ENCODE measurements around the gene CXCR3. TPM values are rescaled to one million over a fixed set of nuclear protein-coding genes. Genes with fewer than 3 reads are reported as not detected.

The CXCR3 gene
- total and polyA plus RNA-seq, 10 of the 15 experiments (the other 5 are each of a cell fraction or from before 2014, with no cell fraction given): 1.4 to 48.2 (median 15.7) TPM

GRCh38 chrX:71606536-71607216, 11.6 kb downstream of the CXCR3 start:
- ChIA-PET CTCF (interaction anchor here (1.1 to 1.7 kb wide), 3 partner anchors 36 to 46 kb away, joined by 3 to 9 read pairs (median 3); no protein-coding TSS in a partner anchor), POLR2A (interaction anchor here (0.5 kb wide), 1 partner anchor 207 kb away, joined by 6 read pairs; no protein-coding TSS in a partner anchor), RAD21 (ENCODE audit: unreplicated experiment) (no interaction called here), SMC1A (ENCODE audit: uncharacterized antibody, unreplicated experiment) (interaction anchor here (0.8 to 1.2 kb wide), 4 partner anchors 9 to 176 kb away, joined by 3 read pairs; partner anchors contain the start of gene CXCR3)
- H3K4me3 ChIP-seq: no peak overlapping the region
- H3K9me3 ChIP-seq (replicated peaks; ENCODE audit: control insufficient read depth, insufficient read depth, low read length): no peaks in the 10 kb centered on the region; the same call in 2 of the 3 replicates
- H3K9ac ChIP-seq (ENCODE audit: control insufficient read depth, insufficient read depth, low read length): no peak overlapping the region
- H3K4me2 ChIP-seq (ENCODE audit: control insufficient read depth, insufficient read depth): no peak overlapping the region
- BruUV-seq (replicated peaks): no TSS peak
- 39% methylated on average over 9 of the region's 9 CpGs for WGBS (ENCODE audit: insufficient coverage, insufficient replicate concordance, low lambda C conversion rate, missing lambda C conversion rate)
- no peak overlapping the region for H3K27ac ChIP-seq (ENCODE audit: control insufficient read depth, insufficient read depth)
- no peaks in the 10 kb centered on the region for H3K4me1 ChIP-seq (ENCODE audit: control insufficient read depth, insufficient read depth, low read length)
- no peak overlapping the region for H2AFZ ChIP-seq (ENCODE audit: control insufficient read depth, low read depth, low read length)
- H3K27me3 ChIP-seq (replicated peaks in 1 of 2; ENCODE audit: control insufficient read depth in 2 of 2, insufficient read depth in 2 of 2, low read length in 1 of 2): no peaks in the 10 kb centered on the region; a peak in 1 of 4 replicates
- no peaks in the 10 kb centered on the region for H3K79me2 ChIP-seq (ENCODE audit: control insufficient read depth, insufficient read depth, low read length)
- TF ChIP-seq CEBPB (IDR thresholded peaks at IDR 0.05; ENCODE audit: borderline replicate concordance in 1 of 2, low read depth in 2 of 2, low read length in 2 of 2) (no peak), RUNX3 (IDR thresholded peaks at IDR 0.05; ENCODE audit: low read length) (no peak), CBFB (IDR thresholded peaks at IDR 0.05; ENCODE audit: low read depth) (no peak), RB1 (IDR thresholded peaks at IDR 0.05; ENCODE audit: borderline replicate concordance) (no peak), GABPA (IDR thresholded peaks at IDR 0.05; ENCODE audit: low read depth) (no peak), SUZ12 (IDR thresholded peaks at IDR 0.05; ENCODE audit: unreplicated experiment) (no peak), E2F4 (IDR thresholded peaks at IDR 0.05; ENCODE audit: low read depth, low read length) (no peak), MXI1 (IDR thresholded peaks at IDR 0.05; ENCODE audit: low read depth, low read length) (no peak)
- ATAC-seq: peak; percentile 38
- intact Hi-C loops (cut with micrococcal nuclease; ENCODE audit: unreplicated experiment): no loop called here
- FAIRE-seq: no peak
- H4K20me1 ChIP-seq (ENCODE audit: control insufficient read depth, insufficient read depth): no peaks in the 10 kb centered on the region
- in situ Hi-C loops (cut with MboI): no loop called here
- no peak for DNase-seq (ENCODE audit: low read depth, low spot score)
- peaks cover 0 to 9% of the 10 kb centered on the region in 2 experiments; a peak in 3 of 4 replicates for H3K36me3 ChIP-seq (ENCODE audit: control insufficient read depth in 2 of 2, insufficient read depth in 2 of 2, low read length in 1 of 2)
